PC-9 (cell line): ENCODE data around the gene CMSS1.

Source experiments
- CTCF ChIP-seq: fragments of 200-600 bp; sonication (generic); conservative IDR thresholded peaks from 2 replicates; pipeline ENCODE4 v1.6.1; 2017; ENCODE audit warnings: mixed run types, antibody characterized with exemption, mild to moderate bottlenecking, moderate library complexity
- EZH2 ChIP-seq: fragments of 200-600 bp; sonication (generic); IDR thresholded peaks from 2 replicates; pipeline ENCODE4 v1.8.0; 2017; ENCODE audit warnings: antibody characterized with exemption, low read depth

DNA sequence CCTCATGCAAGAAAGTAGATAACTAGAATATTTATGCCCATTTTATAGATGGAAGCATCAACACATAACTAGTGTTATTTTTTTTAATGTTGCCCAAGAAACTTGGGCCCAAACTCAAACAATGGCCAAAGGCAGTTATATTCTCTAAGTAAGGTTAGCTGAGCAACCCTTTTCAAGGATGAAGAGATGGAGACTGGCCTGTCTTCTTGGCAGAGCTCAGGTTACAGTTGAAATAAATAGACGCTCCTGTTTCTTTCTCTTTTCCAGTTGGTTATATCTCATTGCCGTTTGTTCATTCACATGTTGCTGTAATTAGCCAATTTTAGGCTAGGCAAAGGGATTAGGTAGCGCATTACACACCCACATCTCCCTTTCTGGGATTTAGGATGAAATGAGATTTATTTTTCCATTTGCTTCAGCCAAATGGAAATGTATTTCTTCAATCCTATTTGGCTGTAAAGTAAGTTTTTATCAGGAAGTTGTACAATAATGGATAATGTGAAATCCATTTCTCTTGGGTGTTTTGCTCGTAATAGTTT is 93.2 kb downstream of the CMSS1 start:
- TF ChIP-seq CTCF (no peak), EZH2 (no peak)
